B cell (primary cell): ENCODE measurements around the gene UBA7. TPM values are rescaled to one million over a fixed set of nuclear protein-coding genes. Genes with fewer than 3 reads are reported as not detected.

Source experiments
- ATAC-seq: fragments of 200-7000 bp; cut with Tn5 transposase; one replicate; pipeline ENCODE4 v1.10.0; 2021; ENCODE audit warnings: low read depth, mild to moderate bottlenecking, moderate number of reproducible peaks, moderate library complexity
- CTCF ChIA-PET: fragments of 350-600 bp; sonication (Branson Sonifier 250); formaldehyde crosslinking; loops from one replicate; lab custom pipeline; 2021; ENCODE audit warnings: antibody characterized with exemption, inconsistent platforms; lab: Charles Lee
- POLR2A ChIA-PET: fragments of 350-600 bp; sonication (Branson Sonifier 250); formaldehyde crosslinking; loops from one replicate; lab custom pipeline; 2021; ENCODE audit warnings: antibody characterized with exemption; lab: Charles Lee
- DNase-seq: peaks from one replicate; pipeline ENCODE4 v3.0.0; 2013
- H2AFZ ChIP-seq: 2 replicates; pipeline ENCODE4 v1.6.1; 2012; ENCODE audit warnings: mild to moderate bottlenecking, low read depth, low read length; ENCODE audit not compliant: insufficient read depth, poor library complexity, severe bottlenecking
- H3K27ac ChIP-seq, 2 donors: 1 replicate in 1 of 2; 2 replicates in 1 of 2; pipeline ENCODE4 v1.5.1; 2012 to 2013; ENCODE audit warnings: low read length in 2 of 2, mild to moderate bottlenecking in 2 of 2, moderate library complexity in 1 of 2
- H3K27me3 ChIP-seq, 4 experiments: fragments of 200-600 bp in 1 of 4; sonication (generic) in 1 of 4; replicated peaks in 1 of 4; 1 replicate in 2 of 4; 2 replicates in 2 of 4; pipeline versions ENCODE4 v1.6.1 to v1.7.0; 2013 to 2016; ENCODE audit warnings: low read length in 3 of 4, mild to moderate bottlenecking in 2 of 4, mixed read lengths in 1 of 4, moderate library complexity in 1 of 4; ENCODE audit not compliant: insufficient read depth in 4 of 4, control insufficient read depth in 3 of 4; ENCODE audit errors: control extremely low read depth in 1 of 4
- H3K36me3 ChIP-seq, 2 experiments: replicated peaks in 1 of 2; 1 replicate in 1 of 2; 2 replicates in 1 of 2; pipeline versions ENCODE4 v1.6.1 to v1.7.1; 2013; ENCODE audit warnings: low read length in 1 of 2; ENCODE audit not compliant: insufficient read depth in 2 of 2, control insufficient read depth in 1 of 2; ENCODE audit errors: control extremely low read depth in 1 of 2, extremely low read depth in 1 of 2
- H3K4me1 ChIP-seq, 2 donors: fragments of 200-600 bp in 1 of 2; sonication (generic) in 1 of 2; 1 replicate in 1 of 2; 2 replicates in 1 of 2; pipeline versions ENCODE4 v1.5.1 to v1.6.1; 2013 to 2017; ENCODE audit warnings: low read length in 2 of 2; ENCODE audit not compliant: control insufficient read depth in 2 of 2, insufficient read depth in 2 of 2
- H3K4me2 ChIP-seq: replicated peaks from 2 replicates; pipeline ENCODE3; 2012; ENCODE audit warnings: mild to moderate bottlenecking, low read depth, low read length; ENCODE audit not compliant: poor library complexity, severe bottlenecking
- H3K4me3 ChIP-seq, 5 experiments: fragments of 200-600 bp in 1 of 5; sonication (generic) in 1 of 5; 1 replicate in 3 of 5; 2 replicates in 2 of 5; pipeline versions ENCODE4 v1.5.1 to v1.7.0; 2011 to 2016; ENCODE audit warnings: low read length in 4 of 5, mild to moderate bottlenecking in 4 of 5, low read depth in 2 of 5, control low read depth in 1 of 5, moderate library complexity in 1 of 5; ENCODE audit not compliant: insufficient read depth in 1 of 5; ENCODE audit errors: control extremely low read depth in 1 of 5, extremely low read depth in 1 of 5
- H3K79me2 ChIP-seq: fragments of 200-600 bp; sonication (generic); one replicate; pipeline ENCODE4 v1.6.0; 2016; ENCODE audit warnings: low read length; ENCODE audit not compliant: control insufficient read depth, insufficient read depth
- H3K9ac ChIP-seq: fragments of 200-600 bp; sonication (generic); 2 replicates; pipeline ENCODE4 v1.6.1; 2017; ENCODE audit warnings: mild to moderate bottlenecking, low read length, moderate library complexity
- H3K9me3 ChIP-seq, 3 donors: one replicate each; pipeline versions ENCODE4 v1.6.1 to v1.7.1; 2013; ENCODE audit warnings: low read length in 2 of 3; ENCODE audit not compliant: control insufficient read depth in 2 of 3, insufficient read depth in 1 of 3; ENCODE audit errors: control extremely low read depth in 1 of 3
- H4K20me1 ChIP-seq: 2 replicates; pipeline ENCODE4 v1.6.0; 2012; ENCODE audit warnings: mild to moderate bottlenecking, low read length; ENCODE audit not compliant: insufficient read depth, control insufficient read depth, poor library complexity, severe bottlenecking
- H3K27ac Mint-ChIP-seq: one replicate; pipeline ENCODE4 v1.8.0; 2021; ENCODE audit warnings: mixed read lengths
- H3K27me3 Mint-ChIP-seq: one replicate; pipeline ENCODE4 v1.8.0; 2021; ENCODE audit warnings: mixed read lengths
- H3K4me1 Mint-ChIP-seq: one replicate; pipeline ENCODE4 v1.8.0; 2021; ENCODE audit warnings: mixed read lengths
- H3K4me3 Mint-ChIP-seq: one replicate; pipeline ENCODE4 v1.8.0; 2021; ENCODE audit warnings: mixed read lengths
- H3K9me3 Mint-ChIP-seq: one replicate; pipeline ENCODE4 v1.8.0; 2022; ENCODE audit warnings: mixed read lengths; ENCODE audit not compliant: insufficient read depth
- EZH2 ChIP-seq: IDR thresholded peaks from 2 replicates; pipeline ENCODE4 v1.6.1; 2012; ENCODE audit warnings: borderline replicate concordance, low read depth, mild to moderate bottlenecking, moderate library complexity, low read length; ENCODE audit not compliant: insufficient read depth, poor library complexity, severe bottlenecking
- WGBS: methylation state at CpG from one replicate; pipeline ENCODE4 v1.1.5; 2013; ENCODE audit warnings: missing lambda C conversion rate; ENCODE audit not compliant: insufficient coverage; 5-methylcytosine and 5-hydroxymethylcytosine counted together
- intact Hi-C: fragments of 100-400 bp; cut with micrococcal nuclease; formaldehyde crosslinking; loops from one replicate; pipeline ENCODE4 v1.10.0; 2022
- polyA plus RNA-seq: library from polyadenylated mRNA; depleted of rRNA; stranded (reverse); fragments of >200 nt; gene quantifications from 2 replicates; pipeline ENCODE4 v1.2.3, GENCODE V29; 2012
- total RNA-seq, 2 donors: library from RNA; stranded (reverse); fragments of 120-200 nt in 1 of 2; gene quantifications; 1 replicate in 1 of 2; 2 replicates in 1 of 2; pipeline versions ENCODE4 v1.2.3 to v1.2.4, GENCODE V29; 2013 to 2022
- TF ChIP-seq, protein P1 (sequence below): fragments of 200-600 bp; IDR thresholded peaks from one replicate; pipeline ENCODE4 v1.8.0; 2022; ENCODE audit warnings: antibody characterized with exemption, mild to moderate bottlenecking

UBA7 gene
- total and polyA plus RNA-seq, 2 donors (not counting 1 experiment from before 2014, with no cell fraction given), result 418 to 943 TPM

DNA sequence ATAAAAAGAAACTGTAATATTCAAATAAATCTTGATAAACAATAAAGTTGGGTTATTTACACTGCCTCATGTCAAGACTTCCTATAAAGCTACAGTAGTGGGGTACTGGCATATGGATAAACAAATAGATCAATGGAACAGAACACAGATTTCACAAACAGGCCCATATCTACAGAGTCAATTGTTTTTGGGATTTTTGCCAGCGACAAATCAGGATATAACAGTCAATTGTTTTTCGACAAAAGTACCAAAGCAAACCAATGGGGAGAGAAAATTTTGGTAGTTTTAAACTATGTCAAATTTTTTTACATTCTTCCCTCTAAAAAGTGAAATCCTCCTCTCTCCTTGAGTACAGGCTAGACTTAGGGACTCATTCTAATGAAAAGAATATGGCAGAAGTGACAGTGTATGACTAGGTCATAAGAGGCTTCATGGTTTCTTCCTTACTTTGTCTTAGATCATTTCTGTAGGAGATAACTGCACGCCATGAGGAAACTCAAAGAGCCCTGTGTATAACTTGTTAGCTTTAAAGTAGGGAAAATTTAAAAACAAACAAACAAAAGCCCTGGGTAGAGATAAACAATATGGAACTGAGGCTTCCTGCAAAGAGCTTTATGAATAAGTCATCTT is 44.4 kb downstream of the UBA7 start:
- TF ChIP-seq, protein P1, sequence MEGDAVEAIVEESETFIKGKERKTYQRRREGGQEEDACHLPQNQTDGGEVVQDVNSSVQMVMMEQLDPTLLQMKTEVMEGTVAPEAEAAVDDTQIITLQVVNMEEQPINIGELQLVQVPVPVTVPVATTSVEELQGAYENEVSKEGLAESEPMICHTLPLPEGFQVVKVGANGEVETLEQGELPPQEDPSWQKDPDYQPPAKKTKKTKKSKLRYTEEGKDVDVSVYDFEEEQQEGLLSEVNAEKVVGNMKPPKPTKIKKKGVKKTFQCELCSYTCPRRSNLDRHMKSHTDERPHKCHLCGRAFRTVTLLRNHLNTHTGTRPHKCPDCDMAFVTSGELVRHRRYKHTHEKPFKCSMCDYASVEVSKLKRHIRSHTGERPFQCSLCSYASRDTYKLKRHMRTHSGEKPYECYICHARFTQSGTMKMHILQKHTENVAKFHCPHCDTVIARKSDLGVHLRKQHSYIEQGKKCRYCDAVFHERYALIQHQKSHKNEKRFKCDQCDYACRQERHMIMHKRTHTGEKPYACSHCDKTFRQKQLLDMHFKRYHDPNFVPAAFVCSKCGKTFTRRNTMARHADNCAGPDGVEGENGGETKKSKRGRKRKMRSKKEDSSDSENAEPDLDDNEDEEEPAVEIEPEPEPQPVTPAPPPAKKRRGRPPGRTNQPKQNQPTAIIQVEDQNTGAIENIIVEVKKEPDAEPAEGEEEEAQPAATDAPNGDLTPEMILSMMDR, result no peak
- TF ChIP-seq EZH2, result no peak
- no CpG with 5 or more reads among the region's 3 CpGs for WGBS
- no peaks in the 10 kb centered on the region for H3K9me3 ChIP-seq
- DNase-seq (no peak), ATAC-seq (no peak)
- H3K4me3 ChIP-seq, result no peak overlapping the region
- no peaks in the 10 kb centered on the region for H3K9me3 Mint-ChIP-seq
- ChIA-PET POLR2A (no interaction called here), CTCF (no interaction called here)
- intact Hi-C loops, result no loop called here
- H4K20me1 ChIP-seq, result peaks cover 71% of the 10 kb centered on the region
- H2AFZ ChIP-seq, result no peak overlapping the region
- no peak overlapping the region for H3K27ac ChIP-seq
- H3K9ac ChIP-seq, result no peak overlapping the region
- no peaks in the 10 kb centered on the region for H3K27me3 Mint-ChIP-seq
- H3K4me2 ChIP-seq, result no peak overlapping the region
- peaks cover 94% of the 10 kb centered on the region for H3K79me2 ChIP-seq
- no peak overlapping the region for H3K4me3 Mint-ChIP-seq
- no peak overlapping the region for H3K27ac Mint-ChIP-seq
- peaks cover 0 to 17% of the 10 kb centered on the region in 2 experiments for H3K36me3 ChIP-seq
- no peaks in the 10 kb centered on the region for H3K27me3 ChIP-seq
- peaks cover 18% of the 10 kb centered on the region for H3K4me1 Mint-ChIP-seq
- H3K4me1 ChIP-seq, result no peaks in the 10 kb centered on the region

DNA sequence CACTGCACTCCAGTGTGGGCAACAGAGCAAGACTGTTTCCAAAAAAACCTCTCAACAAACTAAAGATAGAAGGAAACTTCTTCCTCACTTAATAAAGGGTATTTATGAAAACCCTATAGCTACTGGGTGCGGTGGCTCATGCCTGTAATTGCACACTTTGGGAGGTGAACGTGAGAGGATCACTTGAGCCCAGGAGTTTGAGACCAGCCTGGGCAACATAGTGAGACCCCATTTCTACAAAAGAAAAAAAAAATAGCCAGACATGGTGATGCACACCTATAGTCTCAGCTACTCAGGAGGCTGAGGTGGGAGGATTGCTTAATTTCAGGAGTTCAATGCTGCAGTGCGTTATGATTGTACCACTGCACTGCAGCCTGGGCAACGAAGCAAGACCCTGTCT is 49.8 kb downstream of the UBA7 start:
- TF ChIP-seq, protein P1, result no peak
- no peak for TF ChIP-seq EZH2
- H3K9me3 ChIP-seq, result no peaks in the 10 kb centered on the region
- peaks cover 64% of the 10 kb centered on the region for H4K20me1 ChIP-seq
- H3K4me1 ChIP-seq, result no peaks in the 10 kb centered on the region
- ChIA-PET POLR2A (interaction anchor here (0.6 kb wide), 1 partner anchor 17 kb away, joined by 3 read pairs; no protein-coding TSS in a partner anchor), CTCF (no interaction called here)
- H3K27me3 ChIP-seq, result no peaks in the 10 kb centered on the region
- H3K9ac ChIP-seq, result no peak overlapping the region
- ATAC-seq (no peak), DNase-seq (no peak)
- intact Hi-C loops, result no loop called here
- no peak overlapping the region for H3K4me2 ChIP-seq
- WGBS, result no CpG with 5 or more reads among the region's 4 CpGs
- no peaks in the 10 kb centered on the region for H3K9me3 Mint-ChIP-seq
- peaks cover 12% of the 10 kb centered on the region for H3K4me1 Mint-ChIP-seq
- no peak overlapping the region for H3K4me3 ChIP-seq
- H3K27ac Mint-ChIP-seq, result no peak overlapping the region
- no peaks in the 10 kb centered on the region for H3K27me3 Mint-ChIP-seq
- no peak overlapping the region for H3K4me3 Mint-ChIP-seq
- no peak overlapping the region for H3K27ac ChIP-seq
- H3K36me3 ChIP-seq, result peaks cover 4 to 18% of the 10 kb centered on the region in 2 experiments
- no peak overlapping the region for H2AFZ ChIP-seq
- H3K79me2 ChIP-seq, result peaks cover 95% of the 10 kb centered on the region
